Neural progenitor cell (in vitro differentiated cells): ENCODE measurements around the gene GLCCI1.

ENCODE experiments used
- CTCF ChIP-seq: fragments of 200-600 bp; sonication (generic); IDR thresholded peaks from 2 replicates; pipeline ENCODE4 v1.5.1; 2017; ENCODE audit warnings: antibody characterized with exemption, mild to moderate bottlenecking
- EZH2 ChIP-seq: fragments of 200-600 bp; sonication (generic); IDR thresholded peaks from 2 replicates; pipeline ENCODE4 v1.6.1; 2017; ENCODE audit warnings: antibody characterized with exemption, mild to moderate bottlenecking, moderate library complexity
- EZH2phosphoT487 ChIP-seq: fragments of 200-600 bp; sonication (generic); IDR thresholded peaks from 2 replicates; pipeline ENCODE4 v1.6.1; 2017; ENCODE audit warnings: antibody characterized with exemption

GRCh38 chr7:8064828-8065227 lies 96.2 kb downstream of the GLCCI1 start:
- no peak for TF ChIP-seq CTCF
- no peak for TF ChIP-seq EZH2
- no peak for TF ChIP-seq EZH2phosphoT487
